Natural killer cell (primary cell): ENCODE measurements around the gene TMEM62. TPM values are rescaled to one million over a fixed set of nuclear protein-coding genes. Genes with fewer than 3 reads are reported as not detected.
A peak's percentile ranks its signal among the peaks of the same experiment; 100 is the strongest.

ENCODE experiments used
- ATAC-seq, 3 donors: fragments of 150-1000 bp in 2 of 3; fragments of 200-7000 bp in 1 of 3; cut with Tn5 transposase; 1 replicate in 1 of 3; 2 replicates in 2 of 3; pipeline ENCODE4 v1.10.0; 2021; ENCODE audit warnings: mild to moderate bottlenecking in 2 of 3, moderate library complexity in 2 of 3
- DNase-seq, 2 donors: peaks; one replicate each; pipeline versions ENCODE4 v3.0.0 to v3.0.0-alpha.2; 2013 to 2021; ENCODE audit warnings: mixed read lengths in 1 of 2
- H3K27ac ChIP-seq: one replicate; pipeline ENCODE4 v1.5.1; 2013; ENCODE audit warnings: mild to moderate bottlenecking, low read length
- H3K27me3 ChIP-seq: one replicate; pipeline ENCODE4 v1.6.1; 2013; ENCODE audit warnings: low read length; ENCODE audit not compliant: control insufficient read depth, insufficient read depth
- H3K36me3 ChIP-seq: one replicate; pipeline ENCODE4 v1.6.1; 2013; ENCODE audit warnings: low read length; ENCODE audit not compliant: control insufficient read depth, insufficient read depth
- H3K4me1 ChIP-seq: one replicate; pipeline ENCODE4 v1.6.1; 2013; ENCODE audit warnings: low read length; ENCODE audit not compliant: control insufficient read depth, insufficient read depth
- H3K4me3 ChIP-seq: one replicate; pipeline ENCODE4 v1.5.1; 2013; ENCODE audit warnings: low read length
- H3K9me3 ChIP-seq: one replicate; pipeline ENCODE4 v1.6.1; 2013; ENCODE audit warnings: low read length; ENCODE audit not compliant: control insufficient read depth, insufficient read depth
- H3K27ac Mint-ChIP-seq, 2 donors: one replicate each; pipeline ENCODE4 v1.8.0; 2022; ENCODE audit warnings: mild to moderate bottlenecking in 2 of 2, mixed read lengths in 2 of 2, moderate library complexity in 1 of 2
- H3K27me3 Mint-ChIP-seq, 2 donors: one replicate each; pipeline ENCODE4 v1.8.0; 2022; ENCODE audit warnings: low read depth in 2 of 2, mixed read lengths in 2 of 2
- H3K36me3 Mint-ChIP-seq: one replicate; pipeline ENCODE4 v1.8.0; 2022; ENCODE audit warnings: mixed read lengths
- H3K4me1 Mint-ChIP-seq, 2 donors: one replicate each; pipeline ENCODE4 v1.8.0; 2022; ENCODE audit warnings: mixed read lengths in 2 of 2
- H3K4me3 Mint-ChIP-seq: one replicate; pipeline ENCODE4 v1.8.0; 2022; ENCODE audit warnings: mild to moderate bottlenecking, moderate library complexity, mixed read lengths
- H3K9me3 Mint-ChIP-seq, 2 donors: one replicate each; pipeline ENCODE4 v1.8.0; 2022; ENCODE audit warnings: mixed read lengths in 2 of 2
- CTCF ChIP-seq: fragments of 200-600 bp; IDR thresholded peaks from one replicate; pipeline ENCODE4 v1.8.0; 2022; ENCODE audit warnings: antibody characterized with exemption
- WGBS: methylation state at CpG from one replicate; pipeline ENCODE4 v1.1.7; 2013; ENCODE audit warnings: missing lambda C conversion rate; ENCODE audit not compliant: insufficient coverage; 5-methylcytosine and 5-hydroxymethylcytosine counted together
- intact Hi-C: fragments of 100-400 bp; cut with micrococcal nuclease; formaldehyde crosslinking; loops from one replicate; pipeline ENCODE4 v1.14.2; 2022
- total RNA-seq, 4 donors: library from RNA; stranded (reverse); fragments of 120-200 nt in 1 of 4; gene quantifications; one replicate each; pipeline versions ENCODE4 v1.2.3 to v1.2.4, GENCODE V29; 2013 to 2022

The TMEM62 gene
- total RNA-seq, 3 donors from 2014 or later (not counting 1 experiment from before 2014, with no cell fraction given): 39.4 to 43.8 (median 40.8) TPM

- Mint-ChIP-seq H3K4me3 (peak overlapping the region; percentile 98), H3K9me3 (no peaks in the 10 kb centered on the region), H3K36me3 (no peaks in the 10 kb centered on the region), H3K27me3 (peaks cover 2 to 6% of the 10 kb centered on the region in 2 donors), H3K27ac (peak overlapping the region; percentile 99 to 100), H3K4me1 (peaks cover 58% of the 10 kb centered on the region in 2 donors)
- no peak for TF ChIP-seq CTCF
- intact Hi-C loops: loop anchor here (5.0 kb wide), 1 partner anchor 82 kb away; the partner anchor contains the start of gene CCNDBP1
- DNase-seq (peak; percentile 16 to 62), ATAC-seq (peak; percentile 27 to 34 (median 28))
- H3K4me1 ChIP-seq: peaks cover 16% of the 10 kb centered on the region
- H3K9me3 ChIP-seq: no peaks in the 10 kb centered on the region
- no peaks in the 10 kb centered on the region for H3K27me3 ChIP-seq
- peak overlapping the region; percentile 74 for H3K4me3 ChIP-seq
- peaks cover 10% of the 10 kb centered on the region for H3K36me3 ChIP-seq
- WGBS: 17% methylated on average over 11 of the region's 11 CpGs
- H3K27ac ChIP-seq: peak overlapping the region; percentile 95
Measured at GRCh38 chr15:43105077-43105736, 28.2 kb upstream of the TMEM62 start.

DNA sequence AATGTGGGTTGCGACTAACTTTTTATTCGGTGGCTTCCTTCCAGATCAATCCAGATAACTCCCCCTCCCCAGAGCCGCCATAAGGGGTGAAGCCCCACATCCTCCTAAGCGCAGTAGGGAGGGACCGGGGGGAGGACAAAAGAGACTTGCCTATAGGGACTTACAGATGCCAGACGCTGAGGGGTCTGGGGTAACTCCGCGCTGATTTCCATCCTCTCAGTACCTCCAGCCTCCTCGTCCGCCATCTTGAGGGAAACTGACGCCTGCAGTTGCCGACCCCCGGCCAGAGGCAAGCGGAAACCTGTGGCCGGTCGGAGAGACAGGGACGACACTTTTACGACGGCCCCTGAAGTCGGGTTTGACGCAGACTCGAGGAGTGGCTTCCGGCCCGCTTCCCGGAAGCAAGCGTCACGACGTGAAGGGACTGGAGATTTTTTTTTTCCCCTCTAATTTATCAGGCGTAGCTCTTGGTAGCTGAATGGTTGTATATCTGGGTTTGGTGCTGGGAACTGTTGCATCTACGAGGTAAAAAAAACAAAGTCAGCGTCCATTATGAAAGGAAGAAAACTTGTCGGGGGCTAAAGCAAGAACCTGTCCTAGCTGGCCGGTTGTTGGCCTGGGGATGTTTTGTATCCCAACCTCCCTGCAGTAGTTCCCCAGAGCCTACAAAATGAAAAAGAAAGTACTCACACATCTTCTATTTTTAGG, 27.5 kb upstream of the TMEM62 start, which contains the start of gene UBR1:
Gene UBR1, minus strand, starts transcription at position 261 of the 708 bp plus-strand sequence. Its CDS starts 16 bp downstream, at position 245.
- no peaks in the 10 kb centered on the region for H3K9me3 ChIP-seq
- intact Hi-C loops: loop anchor here (1.0 to 5.0 kb wide), 2 partner anchors 27 to 81 kb away; partner anchors contain the start of genes CCNDBP1 and TMEM62
- peak within 1 kb of the TSS; percentile 74 for H3K4me3 ChIP-seq
- H3K4me3 Mint-ChIP-seq: peak within 1 kb of the TSS; percentile 98
- ATAC-seq (peak; percentile 93 to 97 (median 95)), DNase-seq (peak; percentile 83 to 95)
- no peaks in the 10 kb centered on the region for H3K27me3 ChIP-seq
- H3K36me3 Mint-ChIP-seq: no peaks in the 10 kb centered on the region
- peaks cover 16% of the 10 kb centered on the region for H3K4me1 ChIP-seq
- no peaks in the 10 kb centered on the region for H3K9me3 Mint-ChIP-seq
- WGBS: 0% methylated on average over 32 of the region's 33 CpGs
- no peak for TF ChIP-seq CTCF
- H3K27ac ChIP-seq: peak within 1 kb of the TSS; percentile 95
- peaks cover 51 to 52% of the 10 kb centered on the region in 2 donors for H3K4me1 Mint-ChIP-seq
- peaks cover 2 to 6% of the 10 kb centered on the region in 2 donors for H3K27me3 Mint-ChIP-seq
- peaks cover 6% of the 10 kb centered on the region for H3K36me3 ChIP-seq
- peak within 1 kb of the TSS; percentile 99 to 100 for H3K27ac Mint-ChIP-seq

- Histone ChIP-seq H3K9me3 (no peaks in the 10 kb centered on the region), H3K36me3 (peaks cover 2% of the 10 kb centered on the region), H3K4me1 (peaks cover 16% of the 10 kb centered on the region), H3K27ac (peak overlapping the region; percentile 95), H3K27me3 (no peaks in the 10 kb centered on the region), H3K4me3 (peak overlapping the region; percentile 74)
- no peak for TF ChIP-seq CTCF
- no peak for DNase-seq
- Mint-ChIP-seq H3K27ac (peak overlapping the region; percentile 99 to 100), H3K9me3 (no peaks in the 10 kb centered on the region), H3K27me3 (peaks cover 2 to 6% of the 10 kb centered on the region in 2 donors), H3K4me3 (peak overlapping the region; percentile 98), H3K4me1 (peaks cover 45 to 47% of the 10 kb centered on the region in 2 donors), H3K36me3 (no peaks in the 10 kb centered on the region)
- ATAC-seq: no peak
- intact Hi-C loops: loop anchor here (1.0 to 5.0 kb wide), 2 partner anchors 27 to 81 kb away; partner anchors contain the start of genes CCNDBP1 and TMEM62
- 31% methylated on average over 5 of the region's 7 CpGs for WGBS
Measured at GRCh38 chr15:43106486-43106829, 26.9 kb upstream of the TMEM62 start.
